Progenitor cell of endocrine pancreas (in vitro differentiated cells): Measurements from ENCODE around the gene ATP4B. TPM values are rescaled to one million over a fixed set of nuclear protein-coding genes. Genes with fewer than 3 reads are reported as not detected.
"Not testable (repeated sequence)": the region's sequence is repeated elsewhere in the genome, so short reads cannot be mapped to it uniquely, and the experiment has no call there.

Source experiments
- DNase-seq: peaks from one replicate; pipeline ENCODE4 v3.0.0; 2021; ENCODE audit warnings: low spot score; ENCODE audit not compliant: unreplicated experiment
- H3K27ac Mint-ChIP-seq: 2 replicates; pipeline ENCODE4 v1.8.0; 2021; ENCODE audit warnings: mild to moderate bottlenecking, moderate library complexity, mixed read lengths
- H3K27me3 Mint-ChIP-seq: 2 replicates; pipeline ENCODE4 v1.8.0; 2021; ENCODE audit warnings: mixed read lengths
- H3K36me3 Mint-ChIP-seq: 2 replicates; pipeline ENCODE4 v1.8.0; 2022; ENCODE audit warnings: mixed read lengths; ENCODE audit not compliant: insufficient read depth
- H3K4me1 Mint-ChIP-seq: 2 replicates; pipeline ENCODE4 v1.8.0; 2021; ENCODE audit warnings: low read depth, mixed read lengths
- H3K4me3 Mint-ChIP-seq: 2 replicates; pipeline ENCODE4 v1.8.0; 2021; ENCODE audit warnings: low read depth, mild to moderate bottlenecking, moderate library complexity, mixed read lengths
- H3K9me3 Mint-ChIP-seq: 2 replicates; pipeline ENCODE4 v1.8.0; 2021; ENCODE audit warnings: low read depth, mixed read lengths
- total RNA-seq: library from RNA; stranded (reverse); gene quantifications from 2 replicates; pipeline ENCODE4 v1.2.1, GENCODE V29; 2021
- TF ChIP-seq, protein P1 (sequence below): fragments of 200-600 bp; sonication (generic); IDR thresholded peaks from one replicate; pipeline ENCODE4 v1.5.0; 2021; ENCODE audit warnings: antibody characterized with exemption, mild to moderate bottlenecking; ENCODE audit not compliant: unreplicated experiment

Gene ATP4B
- total RNA-seq, 1 donor from 2014 or later: not detected

DNA sequence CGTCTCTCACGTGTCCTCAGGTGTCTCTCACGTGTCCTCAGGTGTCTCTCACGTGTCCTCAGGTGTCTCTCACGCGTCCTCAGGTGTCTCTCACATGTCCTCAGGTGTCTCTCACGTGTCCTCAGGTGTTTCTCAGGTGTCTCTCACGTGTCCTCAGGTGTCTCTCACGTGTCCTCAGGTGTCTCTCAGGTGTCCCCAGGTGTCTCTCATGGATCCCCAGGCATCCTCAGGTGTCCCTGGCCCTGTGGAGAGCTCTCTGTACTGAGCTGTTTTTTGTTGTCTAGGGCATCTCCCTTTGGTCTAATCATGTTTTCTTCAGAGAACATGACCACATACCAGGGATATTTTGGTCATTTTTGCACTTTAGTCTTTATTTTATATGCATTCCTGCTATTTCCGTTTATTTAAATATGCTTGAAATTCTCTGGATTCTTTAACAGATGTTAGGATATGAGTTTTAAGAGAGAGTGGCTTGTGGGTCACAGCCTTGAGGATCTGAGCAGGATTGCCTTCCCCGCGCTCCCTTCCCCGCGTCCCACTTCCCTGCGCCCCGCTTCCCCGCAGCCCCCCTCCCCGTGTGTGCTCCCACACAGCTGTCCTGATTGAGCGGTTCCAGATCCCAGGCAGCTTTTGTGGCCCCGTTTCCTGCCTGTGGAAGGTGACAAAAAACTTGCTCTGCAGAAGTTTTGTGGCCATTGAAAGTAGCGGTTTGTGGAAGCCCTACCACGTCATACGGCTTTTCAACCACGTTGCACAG is 31.9 kb downstream of the ATP4B start:
- peaks cover 33% of the 10 kb centered on the region for H3K36me3 Mint-ChIP-seq
- no peaks in the 10 kb centered on the region for H3K27me3 Mint-ChIP-seq
- no peaks in the 10 kb centered on the region for H3K9me3 Mint-ChIP-seq
- TF ChIP-seq, protein P1, sequence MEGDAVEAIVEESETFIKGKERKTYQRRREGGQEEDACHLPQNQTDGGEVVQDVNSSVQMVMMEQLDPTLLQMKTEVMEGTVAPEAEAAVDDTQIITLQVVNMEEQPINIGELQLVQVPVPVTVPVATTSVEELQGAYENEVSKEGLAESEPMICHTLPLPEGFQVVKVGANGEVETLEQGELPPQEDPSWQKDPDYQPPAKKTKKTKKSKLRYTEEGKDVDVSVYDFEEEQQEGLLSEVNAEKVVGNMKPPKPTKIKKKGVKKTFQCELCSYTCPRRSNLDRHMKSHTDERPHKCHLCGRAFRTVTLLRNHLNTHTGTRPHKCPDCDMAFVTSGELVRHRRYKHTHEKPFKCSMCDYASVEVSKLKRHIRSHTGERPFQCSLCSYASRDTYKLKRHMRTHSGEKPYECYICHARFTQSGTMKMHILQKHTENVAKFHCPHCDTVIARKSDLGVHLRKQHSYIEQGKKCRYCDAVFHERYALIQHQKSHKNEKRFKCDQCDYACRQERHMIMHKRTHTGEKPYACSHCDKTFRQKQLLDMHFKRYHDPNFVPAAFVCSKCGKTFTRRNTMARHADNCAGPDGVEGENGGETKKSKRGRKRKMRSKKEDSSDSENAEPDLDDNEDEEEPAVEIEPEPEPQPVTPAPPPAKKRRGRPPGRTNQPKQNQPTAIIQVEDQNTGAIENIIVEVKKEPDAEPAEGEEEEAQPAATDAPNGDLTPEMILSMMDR: no peak
- no peak overlapping the region for H3K4me3 Mint-ChIP-seq
- H3K27ac Mint-ChIP-seq: peak overlapping the region; percentile 95
- no peaks in the 10 kb centered on the region for H3K4me1 Mint-ChIP-seq
- no peak for DNase-seq

DNA sequence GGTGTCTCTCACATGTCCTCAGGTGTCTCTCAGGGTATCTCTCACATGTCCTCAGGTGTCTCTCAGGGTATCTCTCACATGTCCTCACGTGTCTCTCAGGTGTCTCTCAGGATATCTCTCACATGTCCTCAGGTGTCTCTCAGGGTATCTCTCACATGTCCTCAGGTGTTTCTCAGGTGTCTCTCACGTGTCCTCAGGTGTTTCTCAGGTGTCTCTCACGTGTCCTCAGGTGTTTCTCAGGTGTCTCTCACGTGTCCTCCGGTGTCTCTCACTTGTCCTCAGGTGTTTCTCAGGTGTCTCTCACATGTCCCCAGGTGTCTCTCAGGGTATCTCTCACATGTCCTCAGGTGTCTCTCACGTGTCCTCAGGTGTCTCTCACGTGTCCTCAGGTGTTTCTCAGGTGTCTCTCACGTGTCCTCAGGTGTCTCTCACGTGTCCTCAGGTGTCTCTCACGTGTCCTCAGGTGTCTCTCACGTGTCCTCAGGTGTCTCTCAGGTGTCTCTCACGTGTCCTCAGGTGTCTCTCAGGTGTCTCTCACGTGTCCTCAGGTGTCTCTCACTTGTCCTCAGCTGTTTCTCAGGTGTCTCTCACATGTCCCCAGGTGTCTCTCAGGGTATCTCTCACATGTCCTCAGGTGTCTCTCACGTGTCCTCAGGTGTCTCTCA is 33.2 kb downstream of the ATP4B start:
- not testable (repeated sequence) for H3K4me3 Mint-ChIP-seq, H3K4me1 Mint-ChIP-seq, H3K9me3 Mint-ChIP-seq, H3K27ac Mint-ChIP-seq, DNase-seq, H3K27me3 Mint-ChIP-seq
- H3K36me3 Mint-ChIP-seq: peaks cover 32% of the 10 kb centered on the region

DNA sequence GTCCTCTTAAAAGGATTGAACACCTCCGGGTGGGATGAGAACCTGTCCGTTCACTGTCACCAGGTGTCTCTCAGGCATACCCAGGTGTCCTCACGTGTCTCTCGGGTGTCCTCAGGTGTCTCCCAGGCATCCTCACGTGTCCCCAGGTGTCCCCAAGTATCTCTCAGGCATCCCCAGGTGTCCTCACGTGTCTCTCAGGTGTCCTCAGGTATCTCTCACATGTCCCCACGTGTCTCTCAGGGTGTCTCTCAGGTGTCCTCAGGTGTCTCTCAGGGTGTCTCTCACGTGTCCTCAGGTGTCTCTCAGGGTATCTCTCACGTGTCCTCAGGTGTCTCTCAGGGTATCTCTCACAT is 33.8 kb downstream of the ATP4B start:
- Mint-ChIP-seq H3K4me3 (no peak overlapping the region), H3K9me3 (no peaks in the 10 kb centered on the region)

DNA sequence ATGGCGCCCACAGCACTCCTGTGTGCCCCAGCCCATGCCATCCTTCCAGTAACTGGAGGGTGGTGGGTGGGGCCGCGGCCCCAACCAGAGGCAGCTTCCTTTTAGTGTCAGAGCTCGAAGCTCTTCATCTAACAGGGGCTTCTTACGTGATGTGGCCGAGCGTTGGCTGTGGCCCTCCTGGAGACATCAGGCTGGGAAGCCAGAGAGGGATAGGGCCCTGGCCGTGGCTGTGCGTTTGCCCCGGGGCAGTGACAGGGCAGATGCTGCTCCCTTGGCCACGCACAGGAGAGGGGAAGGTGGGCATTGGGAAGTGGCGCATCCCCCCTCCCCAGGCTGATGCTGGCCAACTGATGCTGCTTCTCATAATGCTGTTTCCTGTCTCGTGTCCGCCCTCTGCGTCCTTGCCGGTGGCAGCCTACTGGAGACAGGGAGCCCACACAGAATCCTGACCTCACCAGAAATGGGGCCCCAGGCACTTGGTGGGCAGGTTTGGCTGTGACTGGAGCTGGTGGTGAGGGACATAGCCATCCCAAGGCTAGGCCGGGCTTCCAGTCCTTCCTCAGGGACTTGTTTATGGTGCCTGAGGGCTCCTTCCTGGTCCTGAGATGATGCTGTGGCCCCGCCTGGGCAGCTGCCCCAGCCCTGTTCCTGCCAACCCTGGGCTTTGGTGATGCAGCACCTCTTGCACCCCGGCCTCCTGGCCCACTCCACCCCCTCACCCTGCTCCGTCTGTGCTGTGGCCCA is 34.3 kb downstream of the ATP4B start:
- TF ChIP-seq, protein P1: no peak
- DNase-seq: no peak
- Mint-ChIP-seq H3K9me3 (no peaks in the 10 kb centered on the region), H3K27me3 (no peaks in the 10 kb centered on the region), H3K4me3 (no peak overlapping the region), H3K4me1 (no peaks in the 10 kb centered on the region), H3K36me3 (peaks cover 31% of the 10 kb centered on the region), H3K27ac (no peak overlapping the region)

More for the DNA sequence above, 33.8 kb downstream of the ATP4B start:
- no peak overlapping the region for H3K27ac Mint-ChIP-seq
- H3K27me3 Mint-ChIP-seq: no peaks in the 10 kb centered on the region
- H3K36me3 Mint-ChIP-seq: peaks cover 30% of the 10 kb centered on the region
- TF ChIP-seq, protein P1: no peak
- no peak for DNase-seq
- H3K4me1 Mint-ChIP-seq: no peaks in the 10 kb centered on the region

DNA sequence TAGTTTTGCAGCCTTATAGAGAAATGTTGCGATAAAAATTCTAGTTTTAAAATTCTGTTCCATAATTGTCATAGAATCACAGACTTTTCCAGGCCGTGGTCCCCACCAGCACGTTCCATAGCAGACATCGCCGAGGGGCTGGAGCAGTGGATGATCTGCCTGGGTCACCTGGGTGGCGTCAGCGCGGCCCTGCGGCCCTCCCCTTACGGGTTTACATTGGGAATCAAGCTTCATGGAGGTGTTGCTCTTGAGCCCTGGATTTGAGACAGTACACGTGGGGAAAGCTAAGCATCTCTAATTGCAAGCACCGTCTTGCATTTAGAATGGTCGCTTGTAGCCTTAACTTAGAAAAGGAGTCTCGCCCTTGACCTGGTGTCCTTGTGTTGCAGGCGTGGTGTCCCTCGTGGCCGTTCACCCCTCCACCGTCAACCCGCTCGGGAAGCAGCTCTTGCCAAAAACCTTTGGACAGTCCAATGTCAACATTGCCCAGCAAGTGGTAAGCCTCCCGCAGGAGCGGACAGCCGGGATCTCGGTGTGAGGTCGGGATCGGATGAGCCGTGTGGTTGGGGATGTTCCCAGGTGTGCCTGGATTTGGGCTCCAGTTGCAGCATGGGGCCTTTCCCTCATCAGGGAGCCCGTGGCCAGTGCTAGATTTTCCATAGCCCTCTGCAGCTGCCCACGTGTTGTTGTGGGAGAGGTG is 35.1 kb downstream of the ATP4B start:
- Mint-ChIP-seq H3K4me1 (peaks cover 3% of the 10 kb centered on the region), H3K27me3 (no peaks in the 10 kb centered on the region), H3K36me3 (peaks cover 32% of the 10 kb centered on the region), H3K4me3 (no peak overlapping the region), H3K27ac (peak overlapping the region; percentile 71), H3K9me3 (no peaks in the 10 kb centered on the region)
- DNase-seq: no peak
- TF ChIP-seq, protein P1: no peak

DNA sequence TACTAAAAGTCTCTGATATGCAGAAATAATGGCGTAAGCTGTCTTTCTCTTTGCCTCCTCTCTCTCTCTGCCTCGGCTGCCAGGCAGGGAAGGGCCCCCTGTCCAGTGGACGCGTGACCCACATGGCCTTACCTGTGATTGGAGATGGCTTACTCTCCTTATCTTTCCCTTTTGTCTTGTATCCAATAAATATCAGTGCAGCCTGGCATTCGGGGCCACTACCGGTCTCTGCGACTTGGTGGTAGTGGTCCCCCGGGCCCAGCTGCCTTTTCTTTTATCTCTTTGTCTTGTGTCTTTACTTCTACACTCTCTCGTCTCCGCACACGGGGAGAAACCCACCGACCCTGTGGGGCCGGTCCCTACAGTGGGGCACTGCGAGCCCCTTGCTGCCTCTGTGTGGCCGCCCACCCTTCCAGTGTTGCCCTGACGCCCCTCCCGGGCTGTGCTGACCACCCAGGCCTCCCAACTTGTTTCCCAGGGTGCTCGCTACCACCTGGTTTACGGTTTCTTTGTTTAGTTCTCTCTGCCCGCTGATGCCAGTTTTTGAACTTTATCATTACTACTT is 35.9 kb downstream of the ATP4B start:
- not testable (repeated sequence) for H3K27me3 Mint-ChIP-seq, H3K27ac Mint-ChIP-seq, DNase-seq, H3K4me1 Mint-ChIP-seq, H3K9me3 Mint-ChIP-seq, H3K4me3 Mint-ChIP-seq
- peaks cover 32% of the 10 kb centered on the region for H3K36me3 Mint-ChIP-seq
